CD4-positive, alpha-beta T cell treated with Interleukin-15 for 4 hours (primary cell): Measurements from ENCODE around the gene PRCP.

ENCODE experiments used
- DNase-seq: peaks from one replicate; pipeline ENCODE4 v3.0.0-alpha.2; 2020; ENCODE audit warnings: low spot score

Gene PRCP

GRCh38 chr11:82830746-82831145, 69.5 kb downstream of the PRCP start:
- no peak for DNase-seq

GRCh38 chr11:82829101-82829500, 71.1 kb downstream of the PRCP start:
- DNase-seq: no peak

- DNase-seq: no peak
These were observed 71.8 kb downstream of the PRCP start for GRCh38 chr11:82828472-82828871.

- DNase-seq: no peak
These were observed 73.7 kb downstream of the PRCP start for GRCh38 chr11:82826526-82826925.

GRCh38 chr11:82823647-82824619, 76.3 kb downstream of the PRCP start:
- no peak for DNase-seq

GRCh38 chr11:82818409-82819043, 81.7 kb downstream of the PRCP start:
- no peak for DNase-seq

GRCh38 chr11:82815406-82815805, 84.8 kb downstream of the PRCP start:
- no peak for DNase-seq

GRCh38 chr11:82814379-82814778, 85.9 kb downstream of the PRCP start:
- no peak for DNase-seq

GRCh38 chr11:82811369-82811768, 88.9 kb downstream of the PRCP start:
- no peak for DNase-seq

- no peak for DNase-seq
These were observed 89.5 kb downstream of the PRCP start for GRCh38 chr11:82810738-82811137.

GRCh38 chr11:82810326-82810725, 89.9 kb downstream of the PRCP start:
- no peak for DNase-seq

GRCh38 chr11:82807646-82808045, 92.6 kb downstream of the PRCP start:
- no peak for DNase-seq

- DNase-seq: no peak
These were observed 97.5 kb downstream of the PRCP start for GRCh38 chr11:82802710-82803109.

GRCh38 chr11:82796998-82797961, 103.0 kb downstream of the PRCP start:
- DNase-seq: no peak

- no peak for DNase-seq
These were observed 105.7 kb downstream of the PRCP start for GRCh38 chr11:82794490-82794889.

- DNase-seq: no peak
These were observed 107.2 kb downstream of the PRCP start for GRCh38 chr11:82792822-82793569.

- no peak for DNase-seq
These were observed 107.9 kb downstream of the PRCP start for GRCh38 chr11:82792319-82792718.

GRCh38 chr11:82791779-82792178, 108.5 kb downstream of the PRCP start:
- no peak for DNase-seq

GRCh38 chr11:82790723-82791484, 109.3 kb downstream of the PRCP start:
- DNase-seq: no peak

GRCh38 chr11:82787981-82788380, 112.2 kb downstream of the PRCP start:
- DNase-seq: no peak

GRCh38 chr11:82786836-82787235, 113.4 kb downstream of the PRCP start:
- DNase-seq: no peak
